A549 (cell line): Measurements from ENCODE around the gene DNAH17.

Experiments
- CHD2 ChIP-seq: fragments of 150-350 bp; IDR thresholded peaks from 2 replicates; pipeline ENCODE4 v1.6.1; 2014; ENCODE audit warnings: low read length; ENCODE audit not compliant: partially characterized antibody
- EP300 ChIP-seq, 2 experiments: fragments of >200 bp; sonication (Bioruptor Twin); formaldehyde crosslinking; IDR thresholded peaks; 2 replicates in 1 of 2; 3 replicates in 1 of 2; pipeline ENCODE4 v1.6.1; 2016 to 2017
- HOXA7 ChIP-seq: fragments of 250-450 bp; sonication (Bioruptor Pico); IDR thresholded peaks from 2 replicates; pipeline ENCODE4 v1.5.0; 2020; ENCODE audit warnings: mild to moderate bottlenecking, moderate library complexity
- POLR2A ChIP-seq: IDR thresholded peaks from 2 replicates; pipeline ENCODE4 v1.6.1; 2012; ENCODE audit warnings: mild to moderate bottlenecking, low read length
- ZFP36 ChIP-seq: fragments of 450-650 bp; IDR thresholded peaks from 2 replicates; pipeline ENCODE4 v1.6.1; 2014; ENCODE audit warnings: borderline replicate concordance; ENCODE audit not compliant: partially characterized antibody
- ZNF302 ChIP-seq: fragments of 250-450 bp; sonication (Bioruptor Pico); IDR thresholded peaks from 2 replicates; pipeline ENCODE4 v1.9.0; 2021; ENCODE audit warnings: inconsistent platforms, mild to moderate bottlenecking, moderate library complexity
- TF ChIP-seq, protein P1 (sequence below): fragments of >200 bp; sonication (Bioruptor Twin); formaldehyde crosslinking; IDR thresholded peaks from 3 replicates; pipeline ENCODE4 v1.5.1; 2016
- TF ChIP-seq, protein P2 (sequence below): fragments of 250-450 bp; sonication (Bioruptor Pico); IDR thresholded peaks from 2 replicates; pipeline ENCODE4 v1.5.0; 2021; ENCODE audit warnings: mild to moderate bottlenecking, moderate library complexity, borderline replicate concordance
- TF ChIP-seq, protein P3 (sequence below): fragments of 150-350 bp; IDR thresholded peaks from 2 replicates; pipeline ENCODE4 v1.6.1; 2014; ENCODE audit warnings: low read depth, mild to moderate bottlenecking, low read length
- TF ChIP-seq, protein P4 (sequence below): fragments of 200-600 bp; sonication (generic); IDR thresholded peaks from 2 replicates; pipeline ENCODE4 v1.6.1; 2016; ENCODE audit warnings: antibody characterized with exemption, mild to moderate bottlenecking, moderate library complexity

DNA sequence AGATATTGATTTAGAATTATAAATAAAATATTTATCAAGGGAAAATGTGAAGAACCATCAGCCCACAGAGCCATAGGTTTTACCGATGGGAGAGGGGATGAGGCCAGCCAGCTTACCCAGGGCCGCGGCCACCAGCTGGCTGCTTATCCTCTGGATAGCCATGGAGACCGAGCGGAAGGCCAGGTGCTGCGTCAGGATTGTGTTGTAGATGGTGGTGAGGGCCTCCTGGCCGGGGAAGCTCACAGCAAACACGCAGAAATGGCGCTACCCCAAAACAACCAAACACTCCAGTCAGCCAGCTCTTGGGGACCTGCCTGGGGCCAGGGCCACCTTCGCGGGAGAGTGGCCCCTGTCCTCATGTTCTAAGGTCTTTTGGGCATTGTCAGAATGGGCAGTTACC is 97.8 kb downstream of the DNAH17 start:
- TF ChIP-seq POLR2A (no peak), ZFP36 (no peak), EP300 (IDR thresholded peaks at IDR 0.05) (no peak), HOXA7 (CRISPR knock-in tag) (no peak), ZNF302 (CRISPR knock-in tag) (no peak), CHD2 (no peak)
- TF ChIP-seq, protein P1, sequence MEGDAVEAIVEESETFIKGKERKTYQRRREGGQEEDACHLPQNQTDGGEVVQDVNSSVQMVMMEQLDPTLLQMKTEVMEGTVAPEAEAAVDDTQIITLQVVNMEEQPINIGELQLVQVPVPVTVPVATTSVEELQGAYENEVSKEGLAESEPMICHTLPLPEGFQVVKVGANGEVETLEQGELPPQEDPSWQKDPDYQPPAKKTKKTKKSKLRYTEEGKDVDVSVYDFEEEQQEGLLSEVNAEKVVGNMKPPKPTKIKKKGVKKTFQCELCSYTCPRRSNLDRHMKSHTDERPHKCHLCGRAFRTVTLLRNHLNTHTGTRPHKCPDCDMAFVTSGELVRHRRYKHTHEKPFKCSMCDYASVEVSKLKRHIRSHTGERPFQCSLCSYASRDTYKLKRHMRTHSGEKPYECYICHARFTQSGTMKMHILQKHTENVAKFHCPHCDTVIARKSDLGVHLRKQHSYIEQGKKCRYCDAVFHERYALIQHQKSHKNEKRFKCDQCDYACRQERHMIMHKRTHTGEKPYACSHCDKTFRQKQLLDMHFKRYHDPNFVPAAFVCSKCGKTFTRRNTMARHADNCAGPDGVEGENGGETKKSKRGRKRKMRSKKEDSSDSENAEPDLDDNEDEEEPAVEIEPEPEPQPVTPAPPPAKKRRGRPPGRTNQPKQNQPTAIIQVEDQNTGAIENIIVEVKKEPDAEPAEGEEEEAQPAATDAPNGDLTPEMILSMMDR: no peak
- TF ChIP-seq, protein P2, sequence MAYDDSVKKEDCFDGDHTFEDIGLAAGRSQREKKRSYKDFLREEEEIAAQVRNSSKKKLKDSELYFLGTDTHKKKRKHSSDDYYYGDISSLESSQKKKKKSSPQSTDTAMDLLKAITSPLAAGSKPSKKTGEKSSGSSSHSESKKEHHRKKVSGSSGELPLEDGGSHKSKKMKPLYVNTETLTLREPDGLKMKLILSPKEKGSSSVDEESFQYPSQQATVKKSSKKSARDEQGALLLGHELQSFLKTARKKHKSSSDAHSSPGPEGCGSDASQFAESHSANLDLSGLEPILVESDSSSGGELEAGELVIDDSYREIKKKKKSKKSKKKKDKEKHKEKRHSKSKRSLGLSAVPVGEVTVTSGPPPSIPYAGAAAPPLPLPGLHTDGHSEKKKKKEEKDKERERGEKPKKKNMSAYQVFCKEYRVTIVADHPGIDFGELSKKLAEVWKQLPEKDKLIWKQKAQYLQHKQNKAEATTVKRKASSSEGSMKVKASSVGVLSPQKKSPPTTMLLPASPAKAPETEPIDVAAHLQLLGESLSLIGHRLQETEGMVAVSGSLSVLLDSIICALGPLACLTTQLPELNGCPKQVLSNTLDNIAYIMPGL (CRISPR knock-in tag): no peak
- TF ChIP-seq, protein P3, sequence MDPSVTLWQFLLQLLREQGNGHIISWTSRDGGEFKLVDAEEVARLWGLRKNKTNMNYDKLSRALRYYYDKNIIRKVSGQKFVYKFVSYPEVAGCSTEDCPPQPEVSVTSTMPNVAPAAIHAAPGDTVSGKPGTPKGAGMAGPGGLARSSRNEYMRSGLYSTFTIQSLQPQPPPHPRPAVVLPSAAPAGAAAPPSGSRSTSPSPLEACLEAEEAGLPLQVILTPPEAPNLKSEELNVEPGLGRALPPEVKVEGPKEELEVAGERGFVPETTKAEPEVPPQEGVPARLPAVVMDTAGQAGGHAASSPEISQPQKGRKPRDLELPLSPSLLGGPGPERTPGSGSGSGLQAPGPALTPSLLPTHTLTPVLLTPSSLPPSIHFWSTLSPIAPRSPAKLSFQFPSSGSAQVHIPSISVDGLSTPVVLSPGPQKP: no peak
- TF ChIP-seq, protein P4, sequence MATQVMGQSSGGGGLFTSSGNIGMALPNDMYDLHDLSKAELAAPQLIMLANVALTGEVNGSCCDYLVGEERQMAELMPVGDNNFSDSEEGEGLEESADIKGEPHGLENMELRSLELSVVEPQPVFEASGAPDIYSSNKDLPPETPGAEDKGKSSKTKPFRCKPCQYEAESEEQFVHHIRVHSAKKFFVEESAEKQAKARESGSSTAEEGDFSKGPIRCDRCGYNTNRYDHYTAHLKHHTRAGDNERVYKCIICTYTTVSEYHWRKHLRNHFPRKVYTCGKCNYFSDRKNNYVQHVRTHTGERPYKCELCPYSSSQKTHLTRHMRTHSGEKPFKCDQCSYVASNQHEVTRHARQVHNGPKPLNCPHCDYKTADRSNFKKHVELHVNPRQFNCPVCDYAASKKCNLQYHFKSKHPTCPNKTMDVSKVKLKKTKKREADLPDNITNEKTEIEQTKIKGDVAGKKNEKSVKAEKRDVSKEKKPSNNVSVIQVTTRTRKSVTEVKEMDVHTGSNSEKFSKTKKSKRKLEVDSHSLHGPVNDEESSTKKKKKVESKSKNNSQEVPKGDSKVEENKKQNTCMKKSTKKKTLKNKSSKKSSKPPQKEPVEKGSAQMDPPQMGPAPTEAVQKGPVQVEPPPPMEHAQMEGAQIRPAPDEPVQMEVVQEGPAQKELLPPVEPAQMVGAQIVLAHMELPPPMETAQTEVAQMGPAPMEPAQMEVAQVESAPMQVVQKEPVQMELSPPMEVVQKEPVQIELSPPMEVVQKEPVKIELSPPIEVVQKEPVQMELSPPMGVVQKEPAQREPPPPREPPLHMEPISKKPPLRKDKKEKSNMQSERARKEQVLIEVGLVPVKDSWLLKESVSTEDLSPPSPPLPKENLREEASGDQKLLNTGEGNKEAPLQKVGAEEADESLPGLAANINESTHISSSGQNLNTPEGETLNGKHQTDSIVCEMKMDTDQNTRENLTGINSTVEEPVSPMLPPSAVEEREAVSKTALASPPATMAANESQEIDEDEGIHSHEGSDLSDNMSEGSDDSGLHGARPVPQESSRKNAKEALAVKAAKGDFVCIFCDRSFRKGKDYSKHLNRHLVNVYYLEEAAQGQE: no peak
